Measurements from ENCODE around the gene MMEL1.

Gene MMEL1

GRCh38 chr1:2598329-2598931, 34.4 kb downstream of the MMEL1 start:
- no peak for TF ChIP-seq SP1 (IDR thresholded peaks at IDR 0.05)
- no peak for TF ChIP-seq TARDBP (IDR thresholded peaks at IDR 0.05)
- no peak for TF ChIP-seq ZNF384 (IDR thresholded peaks at IDR 0.05)
- no peak for TF ChIP-seq LEF1 (IDR thresholded peaks at IDR 0.05; ENCODE audit: borderline replicate concordance)
- TF ChIP-seq FOXA1 (IDR thresholded peaks at IDR 0.05) = no peak
- no peak for TF ChIP-seq FOXM1 (IDR thresholded peaks at IDR 0.05; ENCODE audit: borderline replicate concordance)
- TF ChIP-seq ARNT (IDR thresholded peaks at IDR 0.05) = no peak
- TF ChIP-seq NFRKB (IDR thresholded peaks at IDR 0.05) = no peak

DNA sequence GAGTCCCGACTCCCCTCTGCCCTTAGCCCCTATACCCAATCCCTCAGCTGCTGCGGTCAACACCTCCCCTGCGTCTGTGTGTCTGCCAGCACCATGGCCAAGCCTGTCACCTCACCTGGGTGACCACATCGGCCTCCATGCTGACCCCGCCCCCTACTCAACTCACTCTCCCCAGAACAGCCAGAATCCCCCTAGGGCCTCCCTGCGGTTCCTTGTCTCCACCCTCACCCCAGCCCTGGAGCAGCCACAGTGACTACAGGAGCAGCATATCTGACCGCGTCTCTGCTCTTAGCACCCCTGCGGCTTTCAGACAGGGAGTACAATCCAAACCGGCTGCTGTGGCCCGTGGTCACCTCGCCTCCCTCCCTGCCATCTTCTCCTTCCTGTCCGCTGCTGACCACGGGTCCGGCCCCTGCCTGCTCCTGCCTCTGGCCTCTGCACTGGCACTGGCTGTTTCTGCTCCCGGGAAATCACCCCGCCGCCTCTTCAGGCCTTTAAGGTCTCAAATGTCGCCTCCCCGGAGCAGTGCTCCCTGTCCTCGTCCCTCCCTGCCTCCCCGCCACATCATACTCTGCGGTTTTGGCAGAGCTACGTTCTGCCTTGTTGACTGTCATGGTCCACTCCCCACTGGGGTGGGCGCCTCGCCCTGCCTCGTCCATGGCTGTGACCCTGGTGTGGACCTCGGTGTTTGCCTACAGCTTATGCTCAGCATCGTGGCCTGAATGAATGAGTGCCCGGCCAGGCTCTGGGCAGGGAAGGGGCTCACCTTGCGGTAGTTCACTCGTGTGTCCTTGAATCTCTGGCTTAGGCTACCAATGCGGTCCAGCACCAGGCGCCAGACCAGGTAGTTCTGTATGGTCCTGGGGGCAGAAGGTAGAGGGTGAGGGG, 35.1 kb downstream of the MMEL1 start:
- ChIA-PET CTCF (no interaction called here), POLR2A (no interaction called here)
- no peak for DNase-seq (ENCODE audit: extremely low spot score)
- no peak for TF ChIP-seq HDGF (IDR thresholded peaks at IDR 0.05; ENCODE audit: borderline replicate concordance)
- no peak for TF ChIP-seq FOXA1 (IDR thresholded peaks at IDR 0.05)
- no peak for TF ChIP-seq CTBP1 (IDR thresholded peaks at IDR 0.05; ENCODE audit: borderline replicate concordance)
- no peak for TF ChIP-seq FOXK2 (IDR thresholded peaks at IDR 0.05)
- no peak for TF ChIP-seq ZNF384 (IDR thresholded peaks at IDR 0.05)
- TF ChIP-seq ARNT (IDR thresholded peaks at IDR 0.05) = no peak
- TF ChIP-seq, protein P1, sequence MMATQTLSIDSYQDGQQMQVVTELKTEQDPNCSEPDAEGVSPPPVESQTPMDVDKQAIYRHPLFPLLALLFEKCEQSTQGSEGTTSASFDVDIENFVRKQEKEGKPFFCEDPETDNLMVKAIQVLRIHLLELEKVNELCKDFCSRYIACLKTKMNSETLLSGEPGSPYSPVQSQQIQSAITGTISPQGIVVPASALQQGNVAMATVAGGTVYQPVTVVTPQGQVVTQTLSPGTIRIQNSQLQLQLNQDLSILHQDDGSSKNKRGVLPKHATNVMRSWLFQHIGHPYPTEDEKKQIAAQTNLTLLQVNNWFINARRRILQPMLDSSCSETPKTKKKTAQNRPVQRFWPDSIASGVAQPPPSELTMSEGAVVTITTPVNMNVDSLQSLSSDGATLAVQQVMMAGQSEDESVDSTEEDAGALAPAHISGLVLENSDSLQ (IDR thresholded peaks at IDR 0.05) = no peak
- no peak for TF ChIP-seq LEF1 (IDR thresholded peaks at IDR 0.05; ENCODE audit: borderline replicate concordance)
- TF ChIP-seq ELF4 (IDR thresholded peaks at IDR 0.05) = no peak
- TF ChIP-seq SP1 (IDR thresholded peaks at IDR 0.05) = no peak
- no peak for TF ChIP-seq FOXM1 (IDR thresholded peaks at IDR 0.05; ENCODE audit: borderline replicate concordance)

More at GRCh38 chr1:2598329-2598931, 34.4 kb downstream of the MMEL1 start:
- ChIA-PET CTCF (no interaction called here), POLR2A (no interaction called here)
- DNase-seq (ENCODE audit: extremely low spot score) = no peak

- ChIA-PET CTCF (no interaction called here), POLR2A (no interaction called here)
- TF ChIP-seq FOXA1 (IDR thresholded peaks at IDR 0.05) (no peak), FOXM1 (IDR thresholded peaks at IDR 0.05; ENCODE audit: borderline replicate concordance) (no peak), ZNF384 (IDR thresholded peaks at IDR 0.05) (no peak), TARDBP (IDR thresholded peaks at IDR 0.05) (no peak), FOXK2 (IDR thresholded peaks at IDR 0.05) (no peak), NFRKB (IDR thresholded peaks at IDR 0.05) (no peak), SP1 (IDR thresholded peaks at IDR 0.05) (no peak), SUZ12 (IDR thresholded peaks at IDR 0.05) (no peak), HDGF (IDR thresholded peaks at IDR 0.05; ENCODE audit: borderline replicate concordance) (no peak), CTBP1 (IDR thresholded peaks at IDR 0.05; ENCODE audit: borderline replicate concordance) (no peak), ARNT (IDR thresholded peaks at IDR 0.05) (no peak)
- TF ChIP-seq, protein P1 (IDR thresholded peaks at IDR 0.05) = no peak
- DNase-seq (ENCODE audit: extremely low spot score) = no peak
Measured at GRCh38 chr1:2596530-2597333, 36.1 kb downstream of the MMEL1 start.

DNA sequence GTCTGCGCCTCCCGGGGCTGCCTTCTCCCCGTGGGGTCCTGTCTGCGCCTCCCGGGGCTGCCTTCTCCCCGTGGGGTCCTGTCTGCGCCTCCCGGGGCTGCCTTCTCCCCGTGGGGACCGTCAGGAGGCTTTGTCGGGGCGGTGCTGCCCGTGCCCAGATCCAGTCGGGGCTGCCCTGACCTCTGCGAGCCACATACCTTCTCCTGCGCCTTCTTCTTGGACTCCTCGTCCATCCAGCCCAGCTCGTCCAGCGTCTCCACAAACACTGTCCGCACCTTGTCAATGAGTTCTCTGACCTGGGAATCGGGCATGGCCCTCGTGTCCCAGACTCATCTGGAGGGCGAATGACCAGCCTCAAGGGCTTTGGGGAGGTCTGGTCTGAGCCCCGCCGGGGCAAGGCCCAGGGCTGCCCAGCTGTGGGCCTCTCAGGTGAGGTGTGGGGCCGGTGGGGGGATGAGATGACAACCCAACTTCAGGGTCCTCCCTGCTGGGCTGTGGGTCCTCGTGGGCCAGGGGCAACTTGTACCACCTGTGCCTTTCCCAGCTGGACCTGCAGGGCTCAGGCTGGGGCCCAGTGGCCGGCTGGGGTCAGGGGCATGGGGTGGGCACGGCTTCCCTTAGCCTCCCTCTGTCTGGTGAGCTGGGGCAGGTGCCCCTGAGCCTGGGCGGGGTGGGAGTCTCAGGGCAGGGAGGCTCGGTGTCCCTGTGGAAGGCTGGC, 36.8 kb downstream of the MMEL1 start:
- ChIA-PET POLR2A (interaction anchor here (0.6 kb wide), 1 partner anchor 116 kb away, joined by 3 read pairs; no protein-coding TSS in a partner anchor), CTCF (no interaction called here)
- TF ChIP-seq FOXK2 (IDR thresholded peaks at IDR 0.05) = no peak
- TF ChIP-seq L3MBTL2 (conservative IDR thresholded peaks at IDR 0.05) = no peak
- TF ChIP-seq HDGF (IDR thresholded peaks at IDR 0.05; ENCODE audit: borderline replicate concordance) = no peak
- TF ChIP-seq FOXM1 (IDR thresholded peaks at IDR 0.05; ENCODE audit: borderline replicate concordance) = no peak
- no peak for TF ChIP-seq SUZ12 (IDR thresholded peaks at IDR 0.05)
- TF ChIP-seq LEF1 (IDR thresholded peaks at IDR 0.05; ENCODE audit: borderline replicate concordance) = no peak
- no peak for TF ChIP-seq ARNT (IDR thresholded peaks at IDR 0.05)
- no peak for TF ChIP-seq ZNF384 (IDR thresholded peaks at IDR 0.05)
- no peak for DNase-seq (ENCODE audit: extremely low spot score)

DNA sequence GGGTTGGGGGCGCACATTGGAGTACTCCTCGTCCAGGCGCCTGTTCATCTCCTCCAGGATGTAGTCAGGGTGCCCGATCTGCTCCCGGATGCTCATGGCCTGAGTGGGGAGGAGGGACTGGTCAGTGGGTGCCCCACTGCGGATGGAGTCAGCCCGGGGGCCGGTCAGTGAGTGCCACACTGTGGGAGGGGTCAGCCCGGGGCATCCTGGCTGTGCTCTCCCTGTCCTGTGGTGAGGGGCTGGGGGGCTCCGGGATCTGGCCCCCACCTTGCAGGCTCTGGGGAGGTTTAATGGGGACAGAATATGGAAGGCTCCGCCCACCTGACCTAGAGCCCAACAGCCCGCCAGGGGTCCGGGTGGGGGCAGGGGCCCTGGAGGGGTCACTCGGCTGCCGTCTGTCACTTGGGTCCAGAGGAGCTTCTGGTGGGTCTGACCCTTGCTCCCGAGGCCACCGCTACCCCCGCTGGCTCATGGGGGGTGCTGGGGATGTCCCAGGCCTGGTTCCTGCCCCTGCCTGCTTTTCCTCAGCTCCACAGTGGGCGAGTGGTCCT, 37.5 kb downstream of the MMEL1 start:
- ChIA-PET POLR2A (interaction anchor here (0.6 kb wide), 1 partner anchor 115 kb away, joined by 3 read pairs; no protein-coding TSS in a partner anchor), CTCF (no interaction called here)
- TF ChIP-seq TARDBP (IDR thresholded peaks at IDR 0.05) (no peak), LEF1 (IDR thresholded peaks at IDR 0.05; ENCODE audit: borderline replicate concordance) (no peak), FOXM1 (IDR thresholded peaks at IDR 0.05; ENCODE audit: borderline replicate concordance) (no peak), FOXA1 (IDR thresholded peaks at IDR 0.05) (no peak)
- DNase-seq (ENCODE audit: extremely low spot score) = no peak

GRCh38 chr1:2594641-2595131, 38.1 kb downstream of the MMEL1 start:
- ChIA-PET CTCF (no interaction called here), POLR2A (no interaction called here)
- no peak for DNase-seq (ENCODE audit: extremely low spot score)

More at GRCh38 chr1:2594641-2595131, 38.1 kb downstream of the MMEL1 start:
- no peak for TF ChIP-seq HDGF (IDR thresholded peaks at IDR 0.05; ENCODE audit: borderline replicate concordance)
- no peak for TF ChIP-seq FOXA1 (IDR thresholded peaks at IDR 0.05)
- TF ChIP-seq SP1 (IDR thresholded peaks at IDR 0.05) = no peak
- no peak for TF ChIP-seq BHLHE40 (IDR thresholded peaks at IDR 0.05; ENCODE audit: borderline replicate concordance)
- no peak for TF ChIP-seq FOXK2 (IDR thresholded peaks at IDR 0.05)
- TF ChIP-seq ELF4 (IDR thresholded peaks at IDR 0.05) = no peak
- TF ChIP-seq L3MBTL2 (conservative IDR thresholded peaks at IDR 0.05) = no peak
- no peak for TF ChIP-seq SUZ12 (IDR thresholded peaks at IDR 0.05)
- TF ChIP-seq NFRKB (IDR thresholded peaks at IDR 0.05) = no peak
- no peak for TF ChIP-seq ARNT (IDR thresholded peaks at IDR 0.05)
- no peak for TF ChIP-seq FOXM1 (IDR thresholded peaks at IDR 0.05; ENCODE audit: borderline replicate concordance)
- TF ChIP-seq, protein P1 (IDR thresholded peaks at IDR 0.05) = no peak
- TF ChIP-seq ZNF384 (IDR thresholded peaks at IDR 0.05) = no peak
- no peak for TF ChIP-seq TARDBP (IDR thresholded peaks at IDR 0.05)
- no peak for TF ChIP-seq LEF1 (IDR thresholded peaks at IDR 0.05; ENCODE audit: borderline replicate concordance)
- no peak for TF ChIP-seq CTBP1 (IDR thresholded peaks at IDR 0.05; ENCODE audit: borderline replicate concordance)

Measured in HEK293T (cell line).